IMR-90 (cell line): Measurements from ENCODE around the gene CPN1. TPM values are rescaled to one million over a fixed set of nuclear protein-coding genes. Genes with fewer than 3 reads are reported as not detected.
"Not testable (repeated sequence)": the region's sequence is repeated elsewhere in the genome, so short reads cannot be mapped to it uniquely, and the experiment has no call there.

Source experiments
- ATAC-seq: fragments of 200-7000 bp; cut with Tn5 transposase; 2 replicates; pipeline ENCODE4 v1.9.1; 2020; ENCODE audit warnings: low read depth, mild to moderate bottlenecking, moderate library complexity
- BruUV-seq: library from RNA; stranded (reverse); fragments of 400-500 nt; replicated peaks from 2 replicates; lab custom pipeline; 2021; lab: Mats Ljungman, UMichigan
- CTCF ChIA-PET: fragments of 300-600 bp; formaldehyde crosslinking; extraction: SDS; loops from one replicate; lab custom pipeline; 2021; ENCODE audit warnings: antibody characterized with exemption; lab: Yijun Ruan, JAX
- POLR2A ChIA-PET: fragments of 300-600 bp; sonication (Branson Sonifier 250); formaldehyde crosslinking; loops from one replicate; lab custom pipeline; 2022; ENCODE audit warnings: antibody characterized with exemption; ENCODE audit not compliant: unreplicated experiment; lab: Charles Lee
- DNase-seq: peaks from one replicate; pipeline ENCODE4 v3.0.0; 2013
- H2AFZ ChIP-seq: replicated peaks from 2 replicates; pipeline ENCODE3; 2013; ENCODE audit warnings: low read length, mild to moderate bottlenecking; ENCODE audit not compliant: poor library complexity
- H2AK5ac ChIP-seq: 2 replicates; pipeline ENCODE4 v1.6.1; 2013; ENCODE audit warnings: low read depth, low read length, inconsistent platforms
- H2AK9ac ChIP-seq: replicated peaks from 2 replicates; pipeline ENCODE3; 2013; ENCODE audit warnings: mild to moderate bottlenecking, low read depth, low read length, moderate library complexity; ENCODE audit not compliant: poor library complexity
- H2BK120ac ChIP-seq: 2 replicates; pipeline ENCODE4 v1.6.1; 2013; ENCODE audit warnings: low read depth, low read length, inconsistent platforms
- H2BK15ac ChIP-seq: 3 replicates; pipeline ENCODE4 v1.6.1; 2013; ENCODE audit warnings: low read depth, low read length, inconsistent platforms
- H2BK20ac ChIP-seq: 2 replicates; pipeline ENCODE4 v1.6.1; 2013; ENCODE audit warnings: low read depth, mild to moderate bottlenecking, inconsistent platforms, low read length, moderate library complexity
- H2BK5ac ChIP-seq: 2 replicates; pipeline ENCODE4 v1.6.1; 2013; ENCODE audit warnings: mild to moderate bottlenecking, low read depth, low read length, inconsistent platforms; ENCODE audit not compliant: poor library complexity, severe bottlenecking
- H3K14ac ChIP-seq: replicated peaks from 2 replicates; pipeline ENCODE4 v1.6.1; 2013; ENCODE audit warnings: low read depth, low read length, inconsistent platforms
- H3K18ac ChIP-seq: 2 replicates; pipeline ENCODE4 v1.6.1; 2013; ENCODE audit warnings: low read depth, low read length, control low read depth
- H3K23ac ChIP-seq: 2 replicates; pipeline ENCODE4 v1.6.1; 2013; ENCODE audit warnings: low read depth, low read length, inconsistent platforms
- H3K27ac ChIP-seq: 2 replicates; pipeline ENCODE4 v1.5.1; 2013; ENCODE audit warnings: mild to moderate bottlenecking, control low read depth, low read length; ENCODE audit not compliant: insufficient read depth
- H3K27me3 ChIP-seq: 2 replicates; pipeline ENCODE4 v1.6.1; 2013; ENCODE audit warnings: low read length; ENCODE audit not compliant: control insufficient read depth, insufficient read depth
- H3K36me3 ChIP-seq: 2 replicates; pipeline ENCODE4 v1.6.1; 2013; ENCODE audit warnings: low read length, mixed read lengths; ENCODE audit not compliant: control insufficient read depth, insufficient read depth
- H3K4ac ChIP-seq: 2 replicates; pipeline ENCODE4 v1.6.1; 2013; ENCODE audit warnings: low read depth, low read length, inconsistent platforms
- H3K4me1 ChIP-seq: 2 replicates; pipeline ENCODE4 v1.6.1; 2013; ENCODE audit warnings: low read length, mixed read lengths; ENCODE audit not compliant: control insufficient read depth, insufficient read depth
- H3K4me2 ChIP-seq: 2 replicates; pipeline ENCODE4 v1.6.1; 2013; ENCODE audit warnings: low read depth, mild to moderate bottlenecking, control low read depth, low read length, moderate library complexity
- H3K4me3 ChIP-seq: 2 replicates; pipeline ENCODE4 v1.5.1; 2013; ENCODE audit warnings: low read depth, mild to moderate bottlenecking, control low read depth, low read length, moderate library complexity; ENCODE audit not compliant: insufficient read depth
- H3K56ac ChIP-seq: 2 replicates; pipeline ENCODE4 v1.6.1; 2013; ENCODE audit warnings: low read length, inconsistent platforms; ENCODE audit not compliant: insufficient read depth; ENCODE audit errors: extremely low read depth
- H3K79me1 ChIP-seq, 2 experiments: 2 replicates each; pipeline ENCODE4 v1.6.1; 2013; ENCODE audit warnings: low read length in 2 of 2, inconsistent platforms in 1 of 2, low read depth in 1 of 2
- H3K9ac ChIP-seq: 2 replicates; pipeline ENCODE4 v1.6.1; 2013; ENCODE audit warnings: low read depth, low read length, control low read depth
- H3K9me1 ChIP-seq: 2 replicates; pipeline ENCODE4 v1.6.1; 2013; ENCODE audit warnings: low read length, inconsistent platforms; ENCODE audit not compliant: insufficient read depth
- H3K9me3 ChIP-seq: 2 replicates; pipeline ENCODE4 v1.6.1; 2013; ENCODE audit warnings: low read length; ENCODE audit not compliant: control insufficient read depth, insufficient read depth
- H4K20me1 ChIP-seq: 2 replicates; pipeline ENCODE4 v1.6.1; 2013; ENCODE audit warnings: low read length, inconsistent platforms; ENCODE audit not compliant: insufficient read depth
- H4K5ac ChIP-seq: 2 replicates; pipeline ENCODE4 v1.6.1; 2013; ENCODE audit warnings: mild to moderate bottlenecking, low read depth, low read length, control low read depth
- H4K8ac ChIP-seq, 2 experiments: 2 replicates each; pipeline ENCODE4 v1.6.1; 2013; ENCODE audit warnings: low read depth in 2 of 2, low read length in 2 of 2, control low read depth in 1 of 2, inconsistent platforms in 1 of 2
- H4K91ac ChIP-seq: 2 replicates; pipeline ENCODE4 v1.6.1; 2013; ENCODE audit warnings: low read depth, low read length, inconsistent platforms; ENCODE audit not compliant: insufficient read depth
- WGBS, 2 experiments: methylation state at CpG; one replicate each; pipeline versions ENCODE4 v1.1.5 to v1.1.7; 2013; ENCODE audit warnings: missing lambda C conversion rate in 2 of 2; ENCODE audit not compliant: insufficient read length in 1 of 2; ENCODE audit errors: extremely low coverage in 2 of 2; 5-methylcytosine and 5-hydroxymethylcytosine counted together
- dilution Hi-C: fragments of 300-500 bp; cut with HindIII; formaldehyde crosslinking; loops from one replicate; pipeline ENCODE4 v1.14.3; 2018; ENCODE audit warnings: low sequenced_read_pairs; ENCODE audit not compliant: unreplicated experiment
- in situ Hi-C: fragments of 300-500 bp; cut with MboI; formaldehyde crosslinking; loops from 3 replicates; pipeline ENCODE4 v1.14.3; 2019; ENCODE audit warnings: low sequenced_read_pairs, inconsistent platforms, mixed read lengths
- intact Hi-C: fragments of 100-400 bp; cut with micrococcal nuclease; formaldehyde crosslinking; loops from 2 replicates; pipeline ENCODE4 v1.10.0; 2022
- polyA plus RNA-seq, 3 experiments: library from polyadenylated mRNA; depleted of rRNA; stranded (reverse); fragments of >200 nt; gene quantifications; 2 replicates each; pipeline ENCODE4 v1.2.3, GENCODE V29; 2012; ENCODE audit warnings: low replicate concordance in 1 of 3
- total RNA-seq: library from RNA; depleted of rRNA; stranded (reverse); fragments of >200 nt; gene quantifications from 2 replicates; pipeline ENCODE4 v1.2.3, GENCODE V29; 2012

Gene CPN1
- total and polyA plus RNA-seq, 2 of the 4 experiments (the other 2 are of a cell fraction): not detected

- H3K4me2 ChIP-seq, H3K4me3 ChIP-seq, H3K36me3 ChIP-seq, POLR2A ChIA-PET, H2AK5ac ChIP-seq, H4K91ac ChIP-seq, intact Hi-C loops, H3K9me1 ChIP-seq, H4K5ac ChIP-seq, BruUV-seq, H3K56ac ChIP-seq, CTCF ChIA-PET, H3K9me3 ChIP-seq, in situ Hi-C loops, ATAC-seq, H2BK20ac ChIP-seq, H3K4me1 ChIP-seq, H3K9ac ChIP-seq, dilution Hi-C loops, H4K8ac ChIP-seq, H2AK9ac ChIP-seq, H3K23ac ChIP-seq, H2BK15ac ChIP-seq, H2AFZ ChIP-seq, H3K18ac ChIP-seq, H2BK120ac ChIP-seq, H2BK5ac ChIP-seq, H3K14ac ChIP-seq, DNase-seq, H3K27ac ChIP-seq, H3K4ac ChIP-seq, H3K27me3 ChIP-seq: not testable (repeated sequence)
- Histone ChIP-seq H3K79me1 (peaks cover 9 to 12% of the 10 kb centered on the region in 2 experiments; a peak in 3 of 4 replicates), H4K20me1 (peaks cover 11% of the 10 kb centered on the region; the same call in 1 of the 2 replicates)
- WGBS, 2 experiments: no CpG with 5 or more reads among the region's 20 CpGs
Measured at GRCh38 chr10:100011906-100012305, 69.8 kb downstream of the CPN1 start.
